NCI-H2029 treated with DMSO at 0.1 percent for 48 hours (cell line): ENCODE results near the gene EPAS1.

Experiments
- DNase-seq: peaks from one replicate; lab custom pipeline; 2025; lab: John Stamatoyannopoulos, UW

The EPAS1 gene

DNA sequence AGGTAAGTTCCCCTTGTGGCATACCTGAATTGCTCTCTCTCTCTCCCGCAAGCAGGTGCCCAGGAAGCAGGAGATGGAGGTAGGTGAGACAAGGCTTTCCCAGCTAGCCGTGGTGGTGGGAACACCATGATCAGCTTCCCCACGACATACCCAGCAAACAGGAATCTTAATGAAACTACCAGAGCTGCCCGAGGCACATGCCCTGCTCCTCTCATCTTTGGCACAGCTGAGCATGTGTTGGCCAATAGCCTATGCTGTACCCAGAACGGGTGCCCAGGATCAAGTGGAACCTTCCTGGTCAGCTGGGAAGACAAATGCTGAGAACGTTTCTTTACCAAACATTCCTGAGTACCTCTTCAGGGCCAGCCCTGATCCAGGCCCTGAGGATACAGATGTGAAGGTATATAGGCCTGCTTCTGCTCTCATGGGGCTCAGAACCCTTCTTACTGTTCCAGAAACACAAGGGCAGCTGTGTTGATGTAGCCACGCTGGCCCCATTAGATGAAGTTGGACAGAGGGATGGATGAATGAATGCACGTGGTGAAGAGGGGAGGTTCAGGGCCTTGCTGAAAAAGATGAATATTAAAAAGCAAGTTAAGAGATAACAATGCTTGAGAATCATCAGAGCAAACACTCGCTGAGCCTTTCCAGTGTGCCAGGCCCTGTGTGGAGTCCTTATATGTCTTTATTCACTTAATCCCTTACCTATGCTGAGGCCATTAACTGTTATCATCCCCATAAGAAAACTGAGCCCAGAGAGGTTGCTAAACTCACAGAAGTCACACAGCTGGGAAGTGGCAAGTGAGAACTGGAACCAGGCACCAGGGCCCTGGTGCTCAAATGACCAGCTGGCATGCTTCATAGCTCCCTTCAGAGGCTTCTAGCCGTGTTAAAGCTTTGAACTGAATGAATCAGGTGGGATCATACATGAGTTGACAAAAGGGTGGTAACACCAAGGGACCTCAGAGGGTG is 113.4 kb downstream of the EPAS1 start:
- peak; percentile 42 for DNase-seq

DNA sequence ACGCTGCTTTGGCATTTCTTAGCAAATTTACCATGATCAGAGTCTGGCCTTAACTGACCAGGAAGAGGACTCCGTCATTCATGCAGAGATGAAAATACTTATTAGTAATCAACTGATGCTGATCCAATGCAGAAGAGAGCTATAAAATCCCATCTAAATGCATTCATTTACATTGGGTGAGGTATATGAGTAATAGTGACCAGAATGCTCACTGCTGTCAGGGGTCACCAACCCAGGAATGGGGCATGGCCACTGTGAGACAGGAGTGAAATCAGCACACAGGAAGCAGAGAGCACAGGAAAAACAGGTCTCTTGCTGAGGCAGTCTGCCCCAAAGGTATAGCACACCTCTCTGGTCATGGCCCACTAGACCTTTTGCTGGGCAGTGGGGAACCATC is 114.0 kb downstream of the EPAS1 start:
- no peak for DNase-seq

GRCh38 chr2:46411985-46412384 is 114.8 kb downstream of the EPAS1 start:
- no peak for DNase-seq

- DNase-seq: no peak
Observed at GRCh38 chr2:46413111-46413510, 115.9 kb downstream of the EPAS1 start.

GRCh38 chr2:46413631-46414030 is 116.4 kb downstream of the EPAS1 start:
- DNase-seq: no peak

- DNase-seq: no peak
Observed at GRCh38 chr2:46414701-46415100, 117.5 kb downstream of the EPAS1 start.

GRCh38 chr2:46416280-46416679 is 119.1 kb downstream of the EPAS1 start:
- no peak for DNase-seq

DNA sequence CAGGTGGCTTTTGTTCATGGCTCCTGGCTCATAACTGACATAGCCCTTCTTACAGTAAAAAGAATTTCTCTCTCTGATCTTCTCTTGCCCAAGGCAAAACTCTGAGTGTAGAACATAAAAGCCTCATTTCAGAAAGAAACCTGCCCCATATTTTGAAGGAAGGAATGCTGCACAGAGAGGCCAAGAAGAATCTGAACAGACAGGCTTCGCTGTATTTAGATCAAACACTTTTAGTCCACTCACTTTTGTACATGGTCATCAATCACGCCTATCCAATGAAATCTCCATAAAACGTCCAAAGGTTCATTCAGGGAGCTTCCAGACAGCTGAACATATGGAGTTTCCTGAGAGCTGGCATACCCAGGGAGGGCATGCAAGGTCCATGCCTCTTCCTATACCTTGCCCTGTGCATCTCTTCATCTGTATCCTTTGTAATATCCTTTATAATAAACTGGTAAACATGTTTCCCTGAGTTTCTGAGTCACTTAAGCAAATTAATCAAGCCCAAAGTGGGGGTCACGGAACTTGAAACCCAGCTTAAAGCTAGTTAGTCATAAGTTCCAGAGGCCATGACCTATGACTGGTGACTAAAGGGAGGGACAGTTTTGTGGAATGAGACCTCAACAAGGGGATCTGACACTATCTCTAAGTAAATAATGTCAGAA is 119.7 kb downstream of the EPAS1 start:
- DNase-seq: no peak

- no peak for DNase-seq
Observed at GRCh38 chr2:46420945-46421344, 123.7 kb downstream of the EPAS1 start.

DNA sequence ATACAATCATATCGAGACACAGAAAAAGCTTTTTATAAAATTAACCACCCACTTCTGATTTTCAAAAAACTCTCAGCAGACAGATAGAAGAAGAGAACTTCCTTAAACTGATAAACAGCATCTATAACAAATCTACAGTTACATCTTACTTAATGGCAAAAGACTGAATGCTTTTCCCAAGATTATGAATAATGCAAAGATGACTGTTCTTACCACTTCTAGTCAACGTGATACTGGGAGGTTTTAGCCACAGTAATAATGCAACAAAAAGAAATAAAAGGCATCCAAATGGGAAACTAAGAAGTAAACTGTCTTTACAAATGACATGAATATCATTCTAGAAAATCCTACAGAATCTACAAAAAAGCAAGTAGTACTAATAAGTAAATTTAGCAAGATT is 124.2 kb downstream of the EPAS1 start:
- DNase-seq: no peak

DNA sequence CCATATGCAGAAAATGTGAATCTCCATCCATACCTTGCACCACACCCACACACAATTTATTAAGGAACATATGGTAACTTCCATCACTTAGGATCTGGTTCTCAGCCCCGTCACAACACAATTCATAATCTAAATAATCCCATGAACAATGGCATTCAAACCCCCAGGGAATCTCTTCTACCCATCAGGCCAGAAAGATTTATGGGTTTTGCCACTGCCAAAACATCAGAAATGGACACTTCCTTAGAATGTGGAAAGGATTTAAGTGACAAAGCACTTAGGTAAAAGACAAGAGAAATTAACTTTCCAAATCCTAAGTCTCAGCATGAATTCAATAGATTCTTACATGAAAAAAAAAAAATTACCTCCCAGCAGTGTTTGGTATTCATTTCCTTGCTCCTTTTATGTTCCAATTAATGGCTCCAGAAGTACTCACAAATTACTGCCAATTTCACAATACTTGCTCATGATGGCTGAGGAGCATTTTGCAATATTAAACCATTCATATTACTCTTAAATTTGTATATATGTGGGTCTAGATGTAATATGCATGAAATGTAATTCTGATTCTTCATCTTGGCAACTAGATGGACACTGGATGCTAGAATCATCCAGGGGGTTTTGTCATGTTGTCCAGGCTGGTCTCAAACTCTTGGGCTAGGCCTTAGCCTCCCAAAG is 125.6 kb downstream of the EPAS1 start:
- no peak for DNase-seq

DNA sequence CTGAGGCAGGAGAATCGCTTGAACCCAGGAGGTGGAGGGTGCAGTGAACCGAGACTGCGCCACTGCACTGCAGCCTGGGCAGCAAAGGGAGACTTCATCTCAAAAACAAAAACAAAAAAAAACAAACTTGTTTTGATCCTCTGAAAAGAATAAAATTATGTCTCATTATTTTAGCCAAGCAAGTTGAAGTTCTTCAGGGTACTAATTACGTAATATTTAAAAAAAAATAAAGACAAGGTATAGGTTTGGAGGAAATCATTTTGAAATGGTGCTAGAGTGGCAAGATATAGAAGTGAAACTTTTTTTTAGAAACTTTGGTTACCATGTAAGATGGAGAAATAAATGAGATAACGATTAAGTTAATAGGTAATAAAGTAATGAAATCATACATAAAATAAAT is 127.7 kb downstream of the EPAS1 start:
- DNase-seq: no peak

DNA sequence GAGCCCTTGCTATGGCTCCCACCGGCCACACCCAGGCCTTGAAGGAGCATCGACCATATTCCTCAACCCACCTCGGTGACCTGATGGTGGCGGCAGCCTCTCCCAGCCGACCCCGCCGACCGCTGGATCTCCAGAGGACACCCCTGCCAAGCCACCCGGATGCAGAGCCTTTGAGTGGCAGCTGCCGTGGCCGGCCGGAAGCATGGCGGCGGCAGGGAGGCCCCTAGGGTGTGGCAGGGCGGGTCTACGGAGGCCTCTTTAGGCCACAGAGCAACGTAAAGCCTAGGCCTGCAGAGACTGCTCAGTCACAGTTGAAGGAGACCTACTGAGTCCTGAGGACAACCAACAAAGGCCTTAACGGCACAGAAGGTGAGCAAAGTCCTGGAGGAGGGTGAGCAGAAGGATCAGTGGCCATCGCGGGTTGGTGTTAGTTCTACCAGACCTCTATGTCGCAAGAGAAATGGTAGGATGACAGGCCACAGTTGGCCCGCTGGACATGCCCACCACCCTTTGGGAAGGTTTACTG is 131.8 kb downstream of the EPAS1 start:
- no peak for DNase-seq

DNA sequence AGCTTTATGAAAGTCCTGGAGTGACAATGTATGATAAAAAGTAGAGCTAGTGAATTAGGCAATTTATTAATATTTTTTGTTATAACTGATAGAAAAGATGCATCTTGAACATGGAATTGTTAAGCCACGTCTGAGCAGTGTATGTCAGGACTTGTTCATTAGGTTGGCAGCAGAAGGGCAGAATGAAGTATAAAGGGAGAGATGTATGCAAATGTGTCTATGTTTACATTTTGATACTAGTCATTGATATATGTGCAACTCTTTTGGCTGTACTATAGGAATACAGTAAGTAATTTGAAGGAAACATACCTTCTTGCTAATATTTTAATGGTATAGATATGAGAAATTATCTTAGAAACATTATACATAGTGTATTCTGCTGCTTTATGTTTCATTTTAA is 133.2 kb downstream of the EPAS1 start:
- DNase-seq: no peak

GRCh38 chr2:46430992-46431391 is 133.8 kb downstream of the EPAS1 start:
- DNase-seq: no peak

GRCh38 chr2:46431481-46432235 is 134.5 kb downstream of the EPAS1 start:
- no peak for DNase-seq

DNA sequence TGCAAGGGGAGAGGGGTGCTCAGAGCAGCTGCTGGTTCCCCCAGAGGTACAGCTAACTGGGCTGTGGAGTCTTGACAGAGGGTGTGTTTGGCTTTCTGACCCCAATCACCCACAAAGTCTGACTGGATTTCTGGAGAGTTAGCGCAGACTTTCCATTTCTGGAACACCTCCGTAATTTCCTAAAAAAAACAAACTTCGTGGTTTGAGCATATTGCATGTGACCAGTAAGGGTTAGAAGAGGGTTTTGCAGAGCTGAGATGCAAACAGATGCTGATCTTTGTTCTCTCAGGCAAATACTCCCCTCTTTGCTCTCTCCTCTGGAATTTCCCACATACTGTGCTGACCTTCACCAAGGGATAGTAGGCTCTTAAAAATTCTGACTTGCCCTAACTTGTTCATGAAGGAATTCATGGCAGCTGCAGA is 137.7 kb downstream of the EPAS1 start:
- DNase-seq: no peak

GRCh38 chr2:46435353-46435752 is 138.1 kb downstream of the EPAS1 start:
- DNase-seq: no peak

GRCh38 chr2:46435796-46436360 is 138.7 kb downstream of the EPAS1 start:
- DNase-seq: no peak
